Natural killer cell (primary cell): Measurements from ENCODE around the gene HMCES. TPM values are rescaled to one million over a fixed set of nuclear protein-coding genes. Genes with fewer than 3 reads are reported as not detected.

Experiments
- ATAC-seq, 3 donors: fragments of 150-1000 bp in 2 of 3; fragments of 200-7000 bp in 1 of 3; cut with Tn5 transposase; 1 replicate in 1 of 3; 2 replicates in 2 of 3; pipeline ENCODE4 v1.10.0; 2021; ENCODE audit warnings: mild to moderate bottlenecking in 2 of 3, moderate library complexity in 2 of 3
- DNase-seq, 2 donors: peaks; one replicate each; pipeline versions ENCODE4 v3.0.0 to v3.0.0-alpha.2; 2013 to 2021; ENCODE audit warnings: mixed read lengths in 1 of 2
- H3K27ac ChIP-seq: one replicate; pipeline ENCODE4 v1.5.1; 2013; ENCODE audit warnings: mild to moderate bottlenecking, low read length
- H3K27me3 ChIP-seq: one replicate; pipeline ENCODE4 v1.6.1; 2013; ENCODE audit warnings: low read length; ENCODE audit not compliant: control insufficient read depth, insufficient read depth
- H3K36me3 ChIP-seq: one replicate; pipeline ENCODE4 v1.6.1; 2013; ENCODE audit warnings: low read length; ENCODE audit not compliant: control insufficient read depth, insufficient read depth
- H3K4me1 ChIP-seq: one replicate; pipeline ENCODE4 v1.6.1; 2013; ENCODE audit warnings: low read length; ENCODE audit not compliant: control insufficient read depth, insufficient read depth
- H3K4me3 ChIP-seq: one replicate; pipeline ENCODE4 v1.5.1; 2013; ENCODE audit warnings: low read length
- H3K9me3 ChIP-seq: one replicate; pipeline ENCODE4 v1.6.1; 2013; ENCODE audit warnings: low read length; ENCODE audit not compliant: control insufficient read depth, insufficient read depth
- H3K27ac Mint-ChIP-seq, 2 donors: one replicate each; pipeline ENCODE4 v1.8.0; 2022; ENCODE audit warnings: mild to moderate bottlenecking in 2 of 2, mixed read lengths in 2 of 2, moderate library complexity in 1 of 2
- H3K27me3 Mint-ChIP-seq, 2 donors: one replicate each; pipeline ENCODE4 v1.8.0; 2022; ENCODE audit warnings: low read depth in 2 of 2, mixed read lengths in 2 of 2
- H3K36me3 Mint-ChIP-seq: one replicate; pipeline ENCODE4 v1.8.0; 2022; ENCODE audit warnings: mixed read lengths
- H3K4me1 Mint-ChIP-seq, 2 donors: one replicate each; pipeline ENCODE4 v1.8.0; 2022; ENCODE audit warnings: mixed read lengths in 2 of 2
- H3K4me3 Mint-ChIP-seq: one replicate; pipeline ENCODE4 v1.8.0; 2022; ENCODE audit warnings: mild to moderate bottlenecking, moderate library complexity, mixed read lengths
- H3K9me3 Mint-ChIP-seq, 2 donors: one replicate each; pipeline ENCODE4 v1.8.0; 2022; ENCODE audit warnings: mixed read lengths in 2 of 2
- CTCF ChIP-seq: fragments of 200-600 bp; IDR thresholded peaks from one replicate; pipeline ENCODE4 v1.8.0; 2022; ENCODE audit warnings: antibody characterized with exemption
- WGBS: methylation state at CpG from one replicate; pipeline ENCODE4 v1.1.7; 2013; ENCODE audit warnings: missing lambda C conversion rate; ENCODE audit not compliant: insufficient coverage; 5-methylcytosine and 5-hydroxymethylcytosine counted together
- intact Hi-C: fragments of 100-400 bp; cut with micrococcal nuclease; formaldehyde crosslinking; loops from one replicate; pipeline ENCODE4 v1.14.2; 2022
- total RNA-seq, 4 donors: library from RNA; stranded (reverse); fragments of 120-200 nt in 1 of 4; gene quantifications; one replicate each; pipeline versions ENCODE4 v1.2.3 to v1.2.4, GENCODE V29; 2013 to 2022

HMCES gene
- total RNA-seq, 3 donors from 2014 or later (not counting 1 experiment from before 2014, with no cell fraction given): 37.3 to 42.8 (median 40.9) TPM

DNA sequence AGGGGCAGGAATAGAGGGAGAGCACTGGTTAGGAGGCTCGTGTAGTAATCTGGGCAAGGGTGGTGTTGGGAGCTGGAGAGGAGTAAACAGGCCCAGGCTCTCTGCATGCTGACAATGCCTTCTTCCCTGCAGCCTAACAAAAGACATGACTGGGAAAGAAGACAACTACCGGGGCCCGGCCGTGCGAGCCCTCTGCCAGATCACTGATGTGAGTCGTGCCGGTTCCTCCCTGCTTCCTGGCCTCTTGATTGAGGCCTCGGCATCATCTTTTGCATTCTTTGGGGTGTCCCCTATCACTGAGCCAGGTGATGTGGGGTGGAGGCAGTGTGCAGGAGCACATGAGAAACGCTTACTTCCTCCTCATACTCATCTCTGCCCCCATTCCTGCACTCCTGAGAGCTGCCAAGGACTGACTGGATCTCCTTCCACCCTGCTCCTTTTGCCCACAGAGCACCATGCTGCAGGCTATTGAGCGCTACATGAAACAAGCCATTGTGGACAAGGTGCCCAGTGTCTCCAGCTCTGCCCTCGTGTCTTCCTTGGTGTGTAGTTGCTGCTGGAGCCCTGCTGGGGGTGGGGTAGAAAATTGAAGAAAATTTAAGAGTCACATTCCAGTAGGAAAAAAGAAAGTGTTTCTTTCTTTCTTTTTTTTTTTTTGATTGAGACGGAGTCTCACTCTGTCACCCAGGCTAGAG, 24.0 kb upstream of the HMCES start:
- Mint-ChIP-seq H3K36me3 (peaks cover 6% of the 10 kb centered on the region), H3K27ac (peak overlapping the region in 1 of 2 donors; percentile 29), H3K9me3 (no peaks in the 10 kb centered on the region), H3K4me1 (peaks cover 17 to 36% of the 10 kb centered on the region in 2 donors), H3K4me3 (no peak overlapping the region), H3K27me3 (no peaks in the 10 kb centered on the region)
- Histone ChIP-seq H3K27me3 (no peaks in the 10 kb centered on the region), H3K9me3 (no peaks in the 10 kb centered on the region), H3K27ac (no peak overlapping the region), H3K36me3 (peaks cover 65% of the 10 kb centered on the region), H3K4me1 (peaks cover 11% of the 10 kb centered on the region), H3K4me3 (no peak overlapping the region)
- no peak for ATAC-seq
- no peak for DNase-seq
- WGBS: 99% methylated on average over 12 of the region's 12 CpGs
- TF ChIP-seq CTCF: no peak
- intact Hi-C loops: no loop called here

DNA sequence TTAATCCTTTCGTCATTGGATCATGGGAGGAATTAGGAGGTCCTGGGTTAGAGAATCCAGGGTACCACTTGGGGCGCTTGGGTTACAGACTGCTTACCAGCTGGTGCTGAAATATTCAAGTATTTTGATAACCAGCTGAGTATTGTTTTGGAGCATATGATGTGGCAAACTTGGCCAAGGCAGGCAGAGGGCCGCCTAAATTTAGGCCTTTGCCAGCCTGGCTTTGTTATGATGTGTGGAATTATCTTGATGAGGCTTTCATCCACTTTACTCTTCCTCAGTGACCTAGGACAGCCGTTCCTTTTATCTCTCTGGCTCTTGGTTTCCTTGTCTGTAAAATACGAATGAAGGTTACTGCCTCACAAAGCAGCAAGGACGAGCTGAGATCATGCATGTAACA, 22.4 kb upstream of the HMCES start:
- TF ChIP-seq CTCF: no peak
- WGBS: 93% methylated on average over 6 of the region's 6 CpGs
- H3K9me3 ChIP-seq: no peaks in the 10 kb centered on the region
- H3K4me1 ChIP-seq: no peaks in the 10 kb centered on the region
- Mint-ChIP-seq H3K4me3 (no peak overlapping the region), H3K27me3 (no peaks in the 10 kb centered on the region), H3K9me3 (no peaks in the 10 kb centered on the region), H3K4me1 (peaks cover 12 to 31% of the 10 kb centered on the region in 2 donors), H3K27ac (peak overlapping the region in 1 of 2 donors; percentile 24), H3K36me3 (peaks cover 12% of the 10 kb centered on the region)
- DNase-seq: no peak
- H3K27me3 ChIP-seq: no peaks in the 10 kb centered on the region
- no peak overlapping the region for H3K4me3 ChIP-seq
- ATAC-seq: no peak
- H3K27ac ChIP-seq: no peak overlapping the region
- peaks cover 80% of the 10 kb centered on the region for H3K36me3 ChIP-seq
- intact Hi-C loops: no loop called here

DNA sequence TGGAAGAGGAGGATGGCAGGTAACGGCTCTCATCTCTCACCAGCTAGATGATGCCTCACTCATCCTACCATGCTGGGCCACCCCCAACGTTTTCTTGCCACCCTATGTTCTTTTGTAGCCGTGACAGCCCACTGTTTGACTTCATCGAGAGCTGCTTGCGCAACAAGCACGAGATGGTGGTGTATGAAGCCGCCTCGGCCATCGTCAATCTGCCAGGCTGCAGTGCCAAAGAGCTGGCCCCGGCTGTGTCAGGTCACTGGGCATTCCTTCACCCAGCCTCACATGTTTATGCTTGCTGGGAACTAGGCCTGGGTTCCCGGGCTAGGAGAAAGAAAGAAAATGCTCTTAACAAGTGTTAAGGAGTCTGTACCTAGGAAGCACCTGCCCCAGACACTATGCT, 21.1 kb upstream of the HMCES start:
- Mint-ChIP-seq H3K27me3 (no peaks in the 10 kb centered on the region), H3K4me3 (no peak overlapping the region), H3K36me3 (peaks cover 19% of the 10 kb centered on the region), H3K27ac (no peak overlapping the region), H3K9me3 (no peaks in the 10 kb centered on the region), H3K4me1 (peaks cover 11 to 23% of the 10 kb centered on the region in 2 donors)
- TF ChIP-seq CTCF: no peak
- WGBS: 98% methylated on average over 11 of the region's 11 CpGs
- Histone ChIP-seq H3K4me3 (no peak overlapping the region), H3K36me3 (peaks cover 83% of the 10 kb centered on the region), H3K27ac (no peak overlapping the region), H3K9me3 (no peaks in the 10 kb centered on the region), H3K27me3 (no peaks in the 10 kb centered on the region), H3K4me1 (no peaks in the 10 kb centered on the region)
- intact Hi-C loops: no loop called here
- DNase-seq (no peak), ATAC-seq (no peak)
